ENCODE data around the gene F10.
"Not testable (repeated sequence)": the region's sequence is repeated elsewhere in the genome, so short reads cannot be mapped to it uniquely, and the experiment has no call there.

Gene F10

DNA sequence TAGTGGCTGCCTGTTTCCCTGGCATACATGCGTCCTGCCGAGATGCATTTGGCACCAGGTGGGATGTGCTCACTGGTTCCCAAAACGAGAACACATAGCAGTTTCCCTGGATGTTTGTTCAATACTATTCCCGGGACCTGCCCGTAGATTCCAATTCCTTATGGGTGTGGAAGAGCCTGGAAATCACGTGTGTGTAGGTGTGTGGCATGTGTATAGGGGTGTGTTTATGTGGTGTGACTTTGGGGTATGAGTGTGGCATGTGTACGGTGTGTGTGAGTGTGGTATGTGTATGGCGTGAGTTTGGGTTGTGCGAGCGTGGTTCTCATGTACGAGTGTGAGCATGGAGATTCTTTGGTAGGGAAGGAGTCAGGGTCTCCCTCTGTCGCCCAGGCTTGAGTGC is 19.9 kb upstream of the F10 start:
- DNase-seq: no peak

DNA sequence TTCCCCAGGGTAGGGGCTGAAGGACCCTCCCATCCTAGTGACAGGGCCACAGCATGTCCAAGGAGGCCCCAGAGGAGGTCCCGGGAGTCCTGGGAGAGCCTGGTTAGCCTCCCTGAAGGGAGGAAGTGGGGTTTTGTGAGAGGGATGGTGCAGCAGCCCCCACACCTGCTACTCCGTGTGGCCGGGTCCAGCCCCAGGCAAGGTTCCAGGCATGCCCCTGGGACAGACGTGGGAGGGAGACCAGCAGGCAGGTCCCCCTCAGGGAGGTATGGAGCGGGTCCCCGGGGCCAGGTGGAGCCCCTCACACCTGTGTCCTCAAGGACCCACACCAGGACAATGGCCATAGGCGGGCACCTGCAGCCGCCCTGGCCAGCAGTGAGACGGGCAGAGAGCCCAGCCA is 19.0 kb upstream of the F10 start:
- no peak for DNase-seq

DNA sequence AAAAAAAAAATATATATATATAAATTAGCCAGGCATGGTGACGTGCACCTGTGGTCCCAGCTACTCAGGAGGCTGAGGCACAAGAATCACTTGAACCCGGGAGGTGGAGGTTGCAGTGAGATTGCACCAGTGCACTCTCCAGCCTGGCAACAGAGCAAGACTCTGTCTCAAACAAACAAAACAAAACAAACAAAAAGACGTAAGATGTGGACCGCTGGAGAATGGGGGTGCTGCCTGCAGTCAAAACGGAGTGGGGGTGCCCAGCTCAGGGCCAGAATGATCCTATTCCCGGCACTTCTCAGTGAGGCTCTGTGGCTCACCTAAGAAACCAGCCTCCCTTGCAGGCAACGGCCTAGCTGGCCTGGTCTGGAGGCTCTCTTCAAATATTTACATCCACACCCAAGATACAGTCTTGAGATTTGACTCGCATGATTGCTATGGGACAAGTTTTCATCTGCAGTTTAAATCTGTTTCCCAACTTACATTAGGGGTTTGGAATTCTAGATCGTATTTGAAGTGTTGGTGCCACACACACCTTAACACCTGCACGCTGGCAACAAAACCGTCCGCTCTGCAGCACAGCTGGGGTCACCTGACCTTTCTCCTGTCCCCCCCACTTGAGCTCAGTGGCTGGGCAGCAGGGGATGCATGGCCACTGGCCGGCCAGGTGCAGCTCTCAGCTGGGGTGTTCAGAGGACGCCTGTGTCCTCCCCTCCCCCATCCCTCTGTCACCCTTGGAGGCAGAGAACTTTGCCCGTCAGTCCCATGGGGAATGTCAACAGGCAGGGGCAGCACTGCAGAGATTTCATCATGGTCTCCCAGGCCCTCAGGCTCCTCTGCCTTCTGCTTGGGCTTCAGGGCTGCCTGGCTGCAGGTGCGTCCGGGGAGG is 17.3 kb upstream of the F10 start, which contains the start of gene F7:
Gene F7 (plus strand): TSS at position 760 of the 889 bp plus-strand sequence. CDS start 51 bp downstream, at position 811.
- DNase-seq: no peak

- DNase-seq: no peak
Observed at GRCh38 chr13:113105921-113106452, 16.6 kb upstream of the F10 start.

GRCh38 chr13:113106711-113107351 is 15.8 kb upstream of the F10 start:
- no peak for DNase-seq

- not testable (repeated sequence) for DNase-seq
Observed at GRCh38 chr13:113108521-113108920, 14.1 kb upstream of the F10 start.

GRCh38 chr13:113109151-113110047 is 13.2 kb upstream of the F10 start:
- peak in 1 of 6 experiments; percentile 8 for DNase-seq

- peak in 2 of 6 experiments; percentile 9 to 16 for DNase-seq
Observed at GRCh38 chr13:113110048-113110851, 12.3 kb upstream of the F10 start.

DNA sequence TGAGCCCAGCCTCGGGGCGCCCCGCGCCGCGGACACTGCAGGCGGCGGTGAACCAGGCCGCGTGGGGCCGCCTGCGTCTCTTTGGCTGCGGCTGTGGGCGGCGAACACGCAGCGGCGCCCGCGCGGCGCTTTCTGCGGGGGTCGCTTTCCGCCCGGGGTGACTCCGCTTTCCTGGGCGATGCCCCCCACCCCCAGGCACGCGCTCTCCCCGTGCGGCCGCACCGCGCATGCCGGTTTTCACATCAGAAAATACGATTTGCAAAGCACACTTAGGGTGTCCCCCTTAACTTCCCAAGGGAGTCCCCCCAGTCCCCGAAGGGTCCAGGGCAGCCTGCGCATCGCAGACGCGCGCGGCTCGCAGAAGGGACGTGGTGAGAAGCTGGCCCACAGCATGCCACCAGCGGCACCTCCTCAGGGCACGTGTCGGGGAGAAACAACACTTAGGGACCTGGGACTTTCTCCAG is 11.7 kb upstream of the F10 start:
- DNase-seq: no peak

DNA sequence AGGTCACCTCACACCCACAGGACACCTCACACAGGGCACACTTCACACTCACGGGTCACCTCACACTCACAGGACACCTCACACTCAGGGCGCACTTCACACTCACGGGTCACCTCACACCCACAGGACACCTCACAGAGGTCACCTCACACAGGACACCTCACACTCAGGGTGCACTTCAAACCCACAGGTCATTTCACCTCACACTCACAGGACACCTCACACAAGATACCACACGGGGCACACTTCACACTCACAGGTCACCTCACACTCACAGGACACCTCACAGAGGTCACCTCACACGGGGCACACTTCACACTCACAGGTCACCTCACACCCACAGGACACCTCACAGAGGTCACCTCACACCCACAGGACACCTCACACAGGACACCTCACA is 10.8 kb upstream of the F10 start:
- not testable (repeated sequence) for DNase-seq

- DNase-seq: not testable (repeated sequence)
Observed at GRCh38 chr13:113112475-113112874, 10.1 kb upstream of the F10 start.

DNA sequence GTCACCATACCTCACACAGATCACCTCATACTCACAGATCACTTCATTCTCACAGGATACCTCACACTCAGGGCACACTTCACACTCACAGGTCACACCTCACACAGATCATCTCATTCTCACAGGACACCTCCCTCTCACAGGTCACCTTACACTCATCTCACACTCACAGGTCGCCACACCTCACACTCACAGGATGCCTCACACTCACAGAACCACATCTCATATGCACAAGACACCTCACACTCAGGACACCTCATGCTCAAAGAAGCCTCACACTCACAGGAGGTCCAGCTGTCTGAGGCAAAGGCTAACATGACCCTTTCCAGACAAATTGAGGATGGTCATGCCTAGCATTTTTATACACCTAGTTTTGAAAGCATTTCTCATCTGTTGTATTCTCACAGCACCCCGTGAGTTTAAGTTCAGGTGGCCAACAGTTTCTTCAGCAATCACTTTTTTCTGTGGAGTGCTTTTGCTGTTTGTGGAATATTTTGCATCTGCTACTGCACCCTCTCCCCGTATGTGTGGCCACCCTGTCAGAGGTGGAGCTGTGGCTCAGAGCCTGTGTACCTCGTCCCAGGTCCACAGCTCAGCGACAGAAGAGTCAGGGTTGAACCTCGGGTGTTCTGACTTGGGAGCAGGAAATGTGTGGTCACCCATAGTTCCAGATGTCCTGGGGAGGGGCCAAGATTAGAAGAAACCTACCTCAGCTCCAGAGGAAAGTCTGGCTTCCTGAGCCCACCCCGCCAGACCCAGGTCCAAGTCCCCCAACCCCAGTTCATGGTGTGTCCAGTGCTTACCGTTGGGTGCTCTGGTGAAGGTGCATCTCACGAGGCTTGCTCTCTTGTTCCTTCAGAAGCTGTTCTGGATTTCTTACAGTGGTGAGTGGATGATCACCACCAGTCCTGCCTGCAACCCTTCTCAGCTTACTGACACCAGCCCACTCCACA is 9.4 kb upstream of the F10 start:
- DNase-seq: no peak

DNA sequence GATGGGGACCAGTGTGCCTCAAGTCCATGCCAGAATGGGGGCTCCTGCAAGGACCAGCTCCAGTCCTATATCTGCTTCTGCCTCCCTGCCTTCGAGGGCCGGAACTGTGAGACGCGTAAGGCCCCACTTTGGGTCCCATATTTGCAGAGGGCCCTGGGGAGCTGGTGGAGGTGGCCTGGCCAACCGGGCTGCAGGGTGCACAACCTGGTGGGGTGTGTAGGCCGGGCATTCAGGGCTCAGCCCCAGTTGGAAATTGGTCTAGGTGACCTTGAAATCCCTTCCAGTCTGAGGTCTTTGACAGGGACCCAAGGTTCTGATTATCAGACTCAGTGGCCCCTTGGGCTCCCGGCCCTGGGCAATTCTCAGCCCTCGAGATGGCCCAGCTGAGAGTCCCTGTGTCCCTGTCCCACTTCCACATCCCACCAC is 8.7 kb upstream of the F10 start:
- DNase-seq: no peak

GRCh38 chr13:113114511-113115362 is 7.9 kb upstream of the F10 start:
- no peak for DNase-seq

DNA sequence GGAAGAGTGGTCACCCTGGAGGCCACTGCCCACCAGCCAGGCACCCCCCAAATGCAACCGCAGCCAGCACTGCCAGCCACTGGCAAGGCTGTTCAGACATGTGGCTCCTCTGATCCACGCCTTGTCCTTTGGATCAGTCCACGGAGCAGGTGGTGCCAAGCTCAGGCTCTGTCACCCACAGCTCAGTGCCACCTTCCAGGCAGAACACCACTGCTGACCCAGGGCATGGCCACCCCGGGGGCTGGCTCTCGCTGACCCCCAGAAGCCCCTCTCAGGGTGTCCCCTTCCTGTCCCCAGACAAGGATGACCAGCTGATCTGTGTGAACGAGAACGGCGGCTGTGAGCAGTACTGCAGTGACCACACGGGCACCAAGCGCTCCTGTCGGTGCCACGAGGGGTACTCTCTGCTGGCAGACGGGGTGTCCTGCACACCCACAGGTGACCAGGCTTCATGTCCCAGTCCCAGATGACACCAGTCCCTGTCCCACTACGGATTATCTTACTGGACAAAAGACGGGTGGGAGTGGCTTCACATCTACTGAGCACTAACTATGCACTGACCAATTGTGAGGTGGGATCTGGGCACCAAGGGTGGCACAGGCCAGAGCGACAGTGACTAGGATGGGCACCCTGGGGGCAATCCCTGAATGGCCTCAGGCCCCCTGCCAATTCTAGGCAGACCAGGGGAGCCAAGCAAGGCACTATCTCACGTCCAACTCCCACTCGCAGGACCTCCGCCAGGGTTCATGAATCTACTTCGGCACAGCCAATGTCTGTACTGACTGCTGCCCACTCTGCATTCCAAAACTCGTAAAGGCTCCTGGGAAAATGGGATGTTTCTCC is 7.0 kb upstream of the F10 start:
- DNase-seq: no peak

DNA sequence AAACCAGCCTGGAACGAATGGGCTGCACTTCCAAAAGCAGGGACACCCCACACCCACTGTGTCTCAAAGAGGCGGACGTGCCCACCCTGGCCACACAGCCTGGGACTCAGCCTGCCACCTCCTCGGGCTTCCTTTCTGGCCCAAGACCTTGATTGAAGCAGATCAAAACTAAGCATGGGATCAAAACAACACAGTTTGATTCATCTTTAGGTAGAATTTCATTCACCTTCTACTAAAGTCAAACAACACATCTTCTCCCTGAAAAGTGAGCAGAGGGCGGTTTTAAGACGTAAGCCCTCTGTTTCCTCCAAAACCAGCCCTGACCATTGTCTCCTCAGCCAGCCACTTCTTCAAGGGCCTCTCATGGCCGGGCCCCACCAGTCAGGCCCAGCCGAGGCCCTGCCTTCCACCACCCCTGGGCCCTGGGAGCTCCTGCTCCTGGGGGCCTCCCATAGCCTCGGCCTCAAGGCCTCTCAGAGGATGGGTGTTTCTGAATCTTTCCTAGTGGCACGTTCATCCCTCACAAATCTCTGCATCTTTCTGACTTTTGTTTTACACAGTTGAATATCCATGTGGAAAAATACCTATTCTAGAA is 6.3 kb upstream of the F10 start:
- no peak for DNase-seq

DNA sequence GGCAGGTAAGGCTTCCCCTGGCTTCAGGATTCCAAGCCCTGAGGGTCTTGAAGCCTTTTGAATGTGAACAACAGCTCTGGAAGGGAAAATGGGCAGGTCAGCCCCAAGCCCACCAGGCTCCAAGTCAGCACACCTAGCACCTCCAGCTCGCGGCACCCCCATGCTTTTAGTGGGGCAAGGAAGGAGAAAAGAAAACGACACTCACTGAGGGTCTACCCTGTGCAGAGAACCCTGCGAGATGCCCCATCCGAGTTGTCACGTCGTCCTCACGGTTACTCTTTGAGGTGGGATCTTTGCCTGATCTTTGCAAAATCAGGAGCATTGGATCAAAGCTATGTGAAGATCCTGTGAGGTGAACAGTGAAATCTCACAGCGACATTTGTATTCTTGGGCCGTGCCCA is 5.7 kb upstream of the F10 start:
- DNase-seq: no peak

- no peak for DNase-seq
Observed at GRCh38 chr13:113117335-113117872, 5.2 kb upstream of the F10 start.

Data from stimulated activated naive CD4-positive, alpha-beta T cell (primary cell).